ENCODE measurements around the gene TTC31. TPM values are rescaled to one million over a fixed set of nuclear protein-coding genes. Genes with fewer than 3 reads are reported as not detected.
"Not testable (repeated sequence)": the region's sequence is repeated elsewhere in the genome, so short reads cannot be mapped to it uniquely, and the experiment has no call there.

TTC31 gene
- total RNA-seq (10 to 100 TPM; 32.3 to 36.6 TPM), total RNA-seq (32.3 to 39.4 reads per million in 2 donors)

- H3K4me3 Mint-ChIP-seq, result peak within 1 kb of the TSS; percentile 97
- H3K27ac Mint-ChIP-seq, result peak within 1 kb of the TSS; percentile 98
- peaks cover 5% of the 10 kb centered on the region for H3K36me3 Mint-ChIP-seq (ENCODE audit: low read depth)
Observed at GRCh38 chr2:74482801-74483674, at the start of gene TTC31, which contains the start of gene CCDC142. TSS of gene TTC31 (plus strand) at chr2:74483081. CDS start at chr2:74483096, 15 bp downstream. TSS of gene CCDC142 (minus strand) at chr2:74482998. CDS start at chr2:74482837, 161 bp downstream.

GRCh38 chr2:74436111-74436805, 46.6 kb upstream of the TTC31 start:
- Mint-ChIP-seq H3K4me3 (no peak overlapping the region), H3K36me3 (ENCODE audit: low read depth) (peaks cover 9% of the 10 kb centered on the region), H3K27ac (no peak overlapping the region), H3K27me3 (peaks cover 34% of the 10 kb centered on the region), H3K4me1 (peaks cover 6% of the 10 kb centered on the region)
- ATAC-seq, result no peak
- no peak for DNase-seq
- no peaks in the 10 kb centered on the region for H3K9me3 ChIP-seq (ENCODE audit: control insufficient read depth, low read length, poor library complexity, severe bottlenecking)

More at GRCh38 chr2:74482801-74483674, at the start of gene TTC31, which contains the start of gene CCDC142:
- no peaks in the 10 kb centered on the region for H3K9me3 ChIP-seq (ENCODE audit: control insufficient read depth, low read length, poor library complexity, severe bottlenecking)
- Mint-ChIP-seq H3K4me1 (peaks cover 26% of the 10 kb centered on the region), H3K27me3 (no peaks in the 10 kb centered on the region)
- peak; percentile 76 to 85 (median 84) for DNase-seq
- ATAC-seq, result peak; percentile 93

GRCh38 chr2:74436848-74437695, 45.8 kb upstream of the TTC31 start:
- no peak overlapping the region for H3K27ac Mint-ChIP-seq
- no peak overlapping the region for H3K4me3 Mint-ChIP-seq
- ATAC-seq (no peak), DNase-seq (no peak)
- peaks cover 6% of the 10 kb centered on the region for H3K4me1 Mint-ChIP-seq
- peaks cover 9% of the 10 kb centered on the region for H3K36me3 Mint-ChIP-seq (ENCODE audit: low read depth)
- no peaks in the 10 kb centered on the region for H3K9me3 ChIP-seq (ENCODE audit: control insufficient read depth, low read length, poor library complexity, severe bottlenecking)
- peaks cover 35% of the 10 kb centered on the region for H3K27me3 Mint-ChIP-seq

- H3K9me3 ChIP-seq (ENCODE audit: control insufficient read depth, low read length, poor library complexity, severe bottlenecking), result no peaks in the 10 kb centered on the region
- ATAC-seq (no peak), DNase-seq (no peak)
- peaks cover 9% of the 10 kb centered on the region for H3K36me3 Mint-ChIP-seq (ENCODE audit: low read depth)
- H3K4me3 Mint-ChIP-seq, result no peak overlapping the region
- no peak overlapping the region for H3K27ac Mint-ChIP-seq
- peaks cover 40% of the 10 kb centered on the region for H3K27me3 Mint-ChIP-seq
- peaks cover 9% of the 10 kb centered on the region for H3K4me1 Mint-ChIP-seq
Observed at GRCh38 chr2:74438248-74438647, 44.6 kb upstream of the TTC31 start.

GRCh38 chr2:74439373-74439772, 43.5 kb upstream of the TTC31 start:
- no peak overlapping the region for H3K4me3 Mint-ChIP-seq
- no peak overlapping the region for H3K27ac Mint-ChIP-seq
- no peaks in the 10 kb centered on the region for H3K9me3 ChIP-seq (ENCODE audit: control insufficient read depth, low read length, poor library complexity, severe bottlenecking)
- DNase-seq (no peak), ATAC-seq (no peak)
- H3K4me1 Mint-ChIP-seq, result peaks cover 9% of the 10 kb centered on the region
- peaks cover 9% of the 10 kb centered on the region for H3K36me3 Mint-ChIP-seq (ENCODE audit: low read depth)
- peaks cover 46% of the 10 kb centered on the region for H3K27me3 Mint-ChIP-seq

- ATAC-seq (no peak), DNase-seq (no peak)
- Mint-ChIP-seq H3K4me1 (peaks cover 9% of the 10 kb centered on the region), H3K4me3 (no peak overlapping the region), H3K27ac (no peak overlapping the region), H3K27me3 (peaks cover 52% of the 10 kb centered on the region), H3K36me3 (ENCODE audit: low read depth) (peaks cover 9% of the 10 kb centered on the region)
- no peaks in the 10 kb centered on the region for H3K9me3 ChIP-seq (ENCODE audit: control insufficient read depth, low read length, poor library complexity, severe bottlenecking)
Observed at GRCh38 chr2:74439803-74440377, 43.0 kb upstream of the TTC31 start.

GRCh38 chr2:74440378-74441169, 42.3 kb upstream of the TTC31 start:
- H3K36me3 Mint-ChIP-seq (ENCODE audit: low read depth), result peaks cover 9% of the 10 kb centered on the region
- peak overlapping the region; percentile 34 for H3K27ac Mint-ChIP-seq
- DNase-seq (peak in 1 of 3 donors; percentile 26), ATAC-seq (peak; percentile 75)
- H3K27me3 Mint-ChIP-seq, result peaks cover 56% of the 10 kb centered on the region
- H3K9me3 ChIP-seq (ENCODE audit: control insufficient read depth, low read length, poor library complexity, severe bottlenecking), result no peaks in the 10 kb centered on the region
- peak overlapping the region; percentile 63 for H3K4me3 Mint-ChIP-seq
- peaks cover 9% of the 10 kb centered on the region for H3K4me1 Mint-ChIP-seq

GRCh38 chr2:74441170-74441689, 41.7 kb upstream of the TTC31 start:
- H3K27me3 Mint-ChIP-seq, result peaks cover 56% of the 10 kb centered on the region
- H3K36me3 Mint-ChIP-seq (ENCODE audit: low read depth), result peaks cover 9% of the 10 kb centered on the region
- ATAC-seq (peak; percentile 62), DNase-seq (no peak)
- peak overlapping the region; percentile 63 for H3K4me3 Mint-ChIP-seq
- H3K9me3 ChIP-seq (ENCODE audit: control insufficient read depth, low read length, poor library complexity, severe bottlenecking), result no peaks in the 10 kb centered on the region
- H3K27ac Mint-ChIP-seq, result peak overlapping the region; percentile 34
- H3K4me1 Mint-ChIP-seq, result peaks cover 9% of the 10 kb centered on the region

GRCh38 chr2:74441690-74442482, 41.0 kb upstream of the TTC31 start, which contains the start of gene RTKN:
TSS of gene RTKN (minus strand) at chr2:74441937. CDS start at chr2:74441816, 121 bp downstream.
- peaks cover 9% of the 10 kb centered on the region for H3K36me3 Mint-ChIP-seq (ENCODE audit: low read depth)
- peaks cover 9% of the 10 kb centered on the region for H3K4me1 Mint-ChIP-seq
- peak within 1 kb of the TSS; percentile 34 for H3K27ac Mint-ChIP-seq
- ATAC-seq, result peak; percentile 51
- H3K4me3 Mint-ChIP-seq, result peak within 1 kb of the TSS; percentile 63
- no peaks in the 10 kb centered on the region for H3K9me3 ChIP-seq (ENCODE audit: control insufficient read depth, low read length, poor library complexity, severe bottlenecking)
- no peak for DNase-seq
- peaks cover 56% of the 10 kb centered on the region for H3K27me3 Mint-ChIP-seq

- ATAC-seq; H3K4me1 Mint-ChIP-seq; H3K36me3 Mint-ChIP-seq (ENCODE audit: low read depth); H3K9me3 ChIP-seq (ENCODE audit: control insufficient read depth, low read length, poor library complexity, severe bottlenecking); DNase-seq; H3K27ac Mint-ChIP-seq: not testable (repeated sequence)
- Mint-ChIP-seq H3K4me3 (peak overlapping the region; percentile 59), H3K27me3 (peaks cover 58% of the 10 kb centered on the region)
Observed at GRCh38 chr2:74442483-74443297, 40.2 kb upstream of the TTC31 start.

Measured in T-helper 17 cell (primary cell).